ENCODE results near the gene FRMD4B. TPM values are rescaled to one million over a fixed set of nuclear protein-coding genes. Genes with fewer than 3 reads are reported as not detected.

The FRMD4B gene
- polyA plus RNA-seq, 2 of the 4 experiments (the other 2 are of a cell fraction) = 0.92 to 5.9 TPM

DNA sequence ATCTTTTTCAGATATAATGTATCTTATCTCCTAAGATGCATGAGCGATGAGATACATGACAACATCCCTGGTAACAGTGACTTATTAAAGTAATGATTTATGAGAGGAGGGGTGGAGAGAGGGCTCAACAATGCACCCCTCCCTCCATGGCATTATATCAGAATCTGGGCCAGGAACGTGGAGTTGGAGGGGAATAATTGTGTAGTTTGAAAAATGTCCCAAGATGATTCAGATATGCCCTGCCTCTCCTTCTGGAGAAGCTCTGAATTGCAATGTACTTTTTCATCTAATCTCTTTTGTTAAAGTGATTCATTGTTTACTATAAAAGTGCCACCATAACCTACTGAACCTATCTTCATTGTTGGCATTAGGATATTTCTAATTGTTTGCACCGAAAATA lies 86.5 kb downstream of the FRMD4B start:
- POLR2A ChIA-PET = no interaction called here
- no peak for TF ChIP-seq EHMT2 (IDR thresholded peaks at IDR 0.05; ENCODE audit: low read depth)
- TF ChIP-seq BHLHE40 (IDR thresholded peaks at IDR 0.05; ENCODE audit: low read depth, low read length) = no peak
- no peak for TF ChIP-seq HOXB13 (CRISPR knock-in tag; IDR thresholded peaks at IDR 0.05; ENCODE audit: low read depth)
- Histone ChIP-seq H3K4me3 (no peak overlapping the region), H3K4me1 (peaks cover 8% of the 10 kb centered on the region; the same call in 1 of the 3 replicates), H3K4me2 (no peak overlapping the region), H3K9me3 (no peaks in the 10 kb centered on the region), H3K27ac (no peak overlapping the region)
- peak in 1 of 2 experiments; percentile 4 for DNase-seq (ENCODE audit: low read depth in 1 of 2, low spot score in 1 of 2)
- no peak for FAIRE-seq
- ATAC-seq = peak in 1 of 2 experiments; percentile 45; a peak in 2 of 6 replicates
- CTCF ChIA-PET = interaction anchor here (1.4 to 4.3 kb wide), 3 partner anchors 17 to 144 kb away, joined by 3 to 19 read pairs (median 4); no protein-coding TSS in a partner anchor
- WGBS (ENCODE audit: missing lambda C conversion rate) = 31% methylated on average over 3 of the region's 3 CpGs

DNA sequence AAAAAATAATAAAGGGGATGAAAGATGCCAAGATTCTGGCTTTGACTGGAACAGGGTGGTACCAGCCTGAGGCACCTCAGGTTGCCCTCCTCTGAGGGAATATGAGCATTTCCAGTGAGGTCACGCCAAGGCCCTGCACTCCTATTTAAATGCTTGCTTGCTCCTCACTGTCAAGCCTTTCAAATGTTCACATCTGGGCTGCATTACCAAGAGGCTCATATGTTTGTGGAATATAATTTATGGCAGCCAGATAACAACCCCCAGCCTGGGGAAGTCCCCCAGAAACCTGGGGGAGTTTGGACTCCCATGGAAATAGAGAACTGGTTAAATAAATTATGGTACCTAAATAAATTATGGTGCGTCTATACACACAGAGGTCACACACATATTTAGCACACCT lies 88.4 kb downstream of the FRMD4B start:
- no peak overlapping the region for H3K27ac ChIP-seq
- 82% methylated on average over 2 of the region's 2 CpGs for WGBS (ENCODE audit: missing lambda C conversion rate)

GRCh38 chr3:69296995-69297394 lies 88.9 kb downstream of the FRMD4B start:
- Histone ChIP-seq H3K4me3 (no peak overlapping the region), H3K4me1 (peaks cover 8% of the 10 kb centered on the region; the same call in 1 of the 3 replicates), H3K4me2 (no peak overlapping the region), H3K9me3 (no peaks in the 10 kb centered on the region), H3K27ac (no peak overlapping the region)
- DNase-seq (ENCODE audit: low read depth in 1 of 2, low spot score in 1 of 2) = no peak
- no peak for TF ChIP-seq CHD2 (IDR thresholded peaks at IDR 0.05; ENCODE audit: low read length, partially characterized antibody)
- TF ChIP-seq CTCF (IDR thresholded peaks at IDR 0.05) = no peak
- TF ChIP-seq POLR2A (IDR thresholded peaks at IDR 0.05; ENCODE audit: low read length) = no peak
- no peak for FAIRE-seq
- WGBS (ENCODE audit: missing lambda C conversion rate) = 68% methylated on average over 6 of the region's 6 CpGs
- no peak for ATAC-seq
- POLR2A ChIA-PET = no interaction called here
- CTCF ChIA-PET = no interaction called here

More for the DNA sequence above, 88.4 kb downstream of the FRMD4B start:
- ChIA-PET CTCF (interaction anchor here (1.2 kb wide), 1 partner anchor 9 kb away, joined by 4 read pairs; no protein-coding TSS in a partner anchor), POLR2A (no interaction called here)
- H3K4me1 ChIP-seq = peaks cover 8% of the 10 kb centered on the region; the same call in 1 of the 3 replicates
- ATAC-seq = no peak
- no peak overlapping the region for H3K4me2 ChIP-seq
- FAIRE-seq = no peak
- no peak for TF ChIP-seq REST (IDR thresholded peaks at IDR 0.05)
- TF ChIP-seq EHMT2 (IDR thresholded peaks at IDR 0.05; ENCODE audit: low read depth) = no peak
- TF ChIP-seq KDM1A (IDR thresholded peaks at IDR 0.05; ENCODE audit: low read depth) = no peak
- TF ChIP-seq BHLHE40 (IDR thresholded peaks at IDR 0.05; ENCODE audit: low read depth, low read length) = no peak
- TF ChIP-seq KDM5A (IDR thresholded peaks at IDR 0.05) = no peak
- no peak for TF ChIP-seq CEBPB (IDR thresholded peaks at IDR 0.05)
- TF ChIP-seq POLR2A (IDR thresholded peaks at IDR 0.05; ENCODE audit: low read length) = no peak
- no peak for TF ChIP-seq HOXA7 (CRISPR knock-in tag; IDR thresholded peaks at IDR 0.05)
- TF ChIP-seq TFCP2L1 (CRISPR knock-in tag; IDR thresholded peaks at IDR 0.05) = no peak
- no peak for TF ChIP-seq RNF2 (IDR thresholded peaks at IDR 0.05; ENCODE audit: borderline replicate concordance, low read depth)
- TF ChIP-seq CBX2 (IDR thresholded peaks at IDR 0.05; ENCODE audit: borderline replicate concordance, low read depth) = no peak
- no peak for TF ChIP-seq HEYL (CRISPR knock-in tag; IDR thresholded peaks at IDR 0.05)
- H3K4me3 ChIP-seq = no peak overlapping the region
- no peaks in the 10 kb centered on the region for H3K9me3 ChIP-seq
- no peak for DNase-seq (ENCODE audit: low read depth in 1 of 2, low spot score in 1 of 2)

Measured in A549 (cell line).